K562 (cell line): ENCODE measurements around the gene CDS2. TPM values are rescaled to one million over a fixed set of nuclear protein-coding genes. Genes with fewer than 3 reads are reported as not detected.

Source experiments
- ASH1L ChIP-seq: fragments of 450-650 bp; IDR thresholded peaks from 2 replicates; pipeline ENCODE4 v1.6.1; 2018; ENCODE audit warnings: borderline replicate concordance, mild to moderate bottlenecking, low read depth; ENCODE audit not compliant: partially characterized antibody
- CEBPB ChIP-seq: fragments of 450-650 bp; IDR thresholded peaks from 2 replicates; pipeline ENCODE4 v1.6.1; 2016; ENCODE audit warnings: missing genetic modification characterization, missing compliant biosample characterization
- DPF2 ChIP-seq: fragments of 450-650 bp; IDR thresholded peaks from 2 replicates; pipeline ENCODE4 v1.6.1; 2016
- FOXJ2 ChIP-seq: fragments of 200-800 bp; sonication (Bioruptor generic); IDR thresholded peaks from 2 replicates; pipeline ENCODE4 v1.6.1; 2016; ENCODE audit warnings: missing genetic modification characterization, missing compliant biosample characterization
- HCFC1 ChIP-seq: IDR thresholded peaks from 2 replicates; pipeline ENCODE4 v1.6.1; 2012; ENCODE audit warnings: low read depth, low read length, improper control_type of control experiment
- HIVEP1 ChIP-seq: fragments of 250-450 bp; sonication (Bioruptor Pico); IDR thresholded peaks from 2 replicates; pipeline ENCODE4 v1.4.0; 2020; ENCODE audit warnings: mild to moderate bottlenecking
- HNRNPLL ChIP-seq: fragments of 200-400 bp; formaldehyde crosslinking; IDR thresholded peaks from 2 replicates; pipeline ENCODE4 v1.6.1; 2017; ENCODE audit warnings: low read length, low read depth, mild to moderate bottlenecking; ENCODE audit not compliant: poor library complexity, severe bottlenecking
- IRF1 ChIP-seq: sonication (generic); formaldehyde crosslinking; IDR thresholded peaks from 2 replicates; pipeline ENCODE4 v1.8.0; 2022; ENCODE audit warnings: missing genetic modification reagents, mild to moderate bottlenecking, borderline replicate concordance
- KLF6 ChIP-seq: fragments of 250-450 bp; sonication (Bioruptor Pico); IDR thresholded peaks from 2 replicates; pipeline ENCODE4 v1.4.0; 2020; ENCODE audit warnings: mild to moderate bottlenecking, moderate library complexity, borderline replicate concordance
- MBD1 ChIP-seq: fragments of 250-450 bp; sonication (Bioruptor Pico); IDR thresholded peaks from 2 replicates; pipeline ENCODE4 v1.8.0; 2022; ENCODE audit warnings: inconsistent platforms
- NCOA1 ChIP-seq: fragments of 450-650 bp; IDR thresholded peaks from 2 replicates; pipeline ENCODE4 v1.6.1; 2016; ENCODE audit warnings: low read depth
- NR1H2 ChIP-seq: sonication (generic); formaldehyde crosslinking; IDR thresholded peaks from 2 replicates; pipeline ENCODE4 v1.4.0; 2020; ENCODE audit warnings: mild to moderate bottlenecking, missing genetic modification reagents
- PRDM10 ChIP-seq: fragments of 450-650 bp; IDR thresholded peaks from 2 replicates; pipeline ENCODE4 v1.6.1; 2018; ENCODE audit not compliant: partially characterized antibody
- RBM22 ChIP-seq: fragments of 200-400 bp; formaldehyde crosslinking; IDR thresholded peaks from 2 replicates; pipeline ENCODE4 v1.6.1; 2018; ENCODE audit warnings: low read length, low read depth; ENCODE audit not compliant: poor library complexity, severe bottlenecking
- SRF ChIP-seq, 2 experiments: fragments of 250-450, 450-650 bp in 1 of 2; sonication (Bioruptor Pico) in 1 of 2; sonication (generic) in 1 of 2; formaldehyde crosslinking; IDR thresholded peaks; 2 replicates each; pipeline versions ENCODE4 v1.5.0 to v1.5.1; 2020 to 2022; ENCODE audit warnings: mild to moderate bottlenecking in 1 of 2, missing genetic modification reagents in 1 of 2
- SRSF9 ChIP-seq: fragments of 200-400 bp; formaldehyde crosslinking; IDR thresholded peaks from 2 replicates; pipeline ENCODE4 v1.6.1; 2017; ENCODE audit warnings: low read depth, low read length, borderline replicate concordance
- TFAM ChIP-seq: fragments of 250-450 bp; sonication (Bioruptor Pico); conservative IDR thresholded peaks from 2 replicates; pipeline ENCODE4 v1.5.0; 2021; ENCODE audit warnings: mild to moderate bottlenecking, moderate library complexity
- THAP7 ChIP-seq: fragments of 250-450 bp; sonication (Bioruptor Pico); IDR thresholded peaks from 2 replicates; pipeline ENCODE4 v1.5.0; 2021
- THRA ChIP-seq: fragments of 450-650 bp; IDR thresholded peaks from 2 replicates; pipeline ENCODE4 v1.6.1; 2017; ENCODE audit warnings: mild to moderate bottlenecking, moderate library complexity
- XRCC3 ChIP-seq: fragments of 450-650 bp; IDR thresholded peaks from 2 replicates; pipeline ENCODE4 v1.6.1; 2017; ENCODE audit warnings: mild to moderate bottlenecking, moderate library complexity
- polyA plus RNA-seq, 8 experiments: library from polyadenylated mRNA; depleted of rRNA in 4 of 8; stranded (reverse) in 5 of 8; unstranded in 3 of 8; fragments of >200 nt; fragmentation: Nextera tagmentation in 2 of 8; fragmentation: Illumina TruSeq in 1 of 8; extraction: Ambion mirVana in 2 of 8; extraction: Trizol in 1 of 8; gene quantifications; 2 replicates each; pipeline versions ENCODE4 v1.2.1 to v1.2.3, GENCODE V29; 2011 to 2014; ENCODE audit warnings: inconsistent platforms in 1 of 8, missing spikeins in 1 of 8
- total RNA-seq, 7 experiments: library from RNA; depleted of rRNA in 6 of 7; stranded (reverse); fragments of >200 nt in 6 of 7; fragmentation: Illumina TruSeq in 2 of 7; extraction: Trizol in 2 of 7; gene quantifications; 2 replicates each; pipeline versions ENCODE4 v1.2.1 to v1.2.3, GENCODE V29; 2011 to 2021; ENCODE audit warnings: low replicate concordance in 1 of 7

Gene CDS2
- total and polyA plus RNA-seq, 9 of the 15 experiments (the other 6 are each of a cell fraction or from before 2014, with no cell fraction given): 6.4 to 46.4 (median 12.2) TPM

GRCh38 chr20:5119435-5120184 lies 7.2 kb upstream of the CDS2 start, which contains the start of gene PCNA (continued):
- TF ChIP-seq CEBPB (tag): no peak
- no peak; a peak in 1 of 4 replicates for TF ChIP-seq SRF (CRISPR knock-in tag; IDR thresholded peaks at IDR 0.05)
- TF ChIP-seq KLF6: no peak
- no peak for TF ChIP-seq SRSF9
- TF ChIP-seq FOXJ2 (tag): no peak
- no peak for TF ChIP-seq HIVEP1 (CRISPR knock-in tag)
- TF ChIP-seq ASH1L: peak; percentile 74
- TF ChIP-seq HCFC1: no peak
- TF ChIP-seq DPF2: no peak
- TF ChIP-seq PRDM10: no peak
- no peak for TF ChIP-seq THAP7 (CRISPR knock-in tag)
- 0 out of 2 replicates have a peak, but pooled peaks have one; percentile 21 for TF ChIP-seq NCOA1
- TF ChIP-seq MBD1 (CRISPR knock-in tag): no peak
- TF ChIP-seq IRF1 (CRISPR knock-in tag): peak; percentile 97
- TF ChIP-seq THRA: no peak
- TF ChIP-seq RBM22: peak; percentile 58
- no peak for TF ChIP-seq XRCC3
- peak; percentile 74 for TF ChIP-seq HNRNPLL
- TF ChIP-seq TFAM: no peak
- peak; percentile 98 for TF ChIP-seq NR1H2
